ENCODE data around the gene COL8A1. TPM values are rescaled to one million over a fixed set of nuclear protein-coding genes. Genes with fewer than 3 reads are reported as not detected.
A peak's percentile ranks its signal among the peaks of the same experiment; 100 is the strongest.
"Not testable (repeated sequence)": the region's sequence is repeated elsewhere in the genome, so short reads cannot be mapped to it uniquely, and the experiment has no call there.

Gene COL8A1
- total RNA-seq, 2 experiments from 2014 or later, result not detected

- CTCF ChIA-PET, result interaction anchor here (0.7 kb wide), 1 partner anchor 1989 kb away, joined by 3 read pairs; no protein-coding TSS in a partner anchor
- Mint-ChIP-seq H3K4me3 (no peak overlapping the region), H3K27ac (no peak overlapping the region), H3K9me3 (no peaks in the 10 kb centered on the region), H3K4me1 (ENCODE audit: low read depth) (no peaks in the 10 kb centered on the region), H3K27me3 (peaks cover 3% of the 10 kb centered on the region), H3K36me3 (no peaks in the 10 kb centered on the region)
- intact Hi-C loops (cut with micrococcal nuclease), result no loop called here
- DNase-seq, result no peak
- POLR2A ChIA-PET, result no interaction called here
Observed at GRCh38 chr3:99720985-99721632, 82.7 kb downstream of the COL8A1 start.

GRCh38 chr3:99721633-99722007 is 83.2 kb downstream of the COL8A1 start:
- CTCF ChIA-PET, result no interaction called here
- no peak for DNase-seq
- no peaks in the 10 kb centered on the region for H3K4me1 Mint-ChIP-seq (ENCODE audit: low read depth)
- H3K9me3 Mint-ChIP-seq, result no peaks in the 10 kb centered on the region
- H3K4me3 Mint-ChIP-seq, result no peak overlapping the region
- POLR2A ChIA-PET, result no interaction called here
- intact Hi-C loops (cut with micrococcal nuclease), result no loop called here
- H3K36me3 Mint-ChIP-seq, result no peaks in the 10 kb centered on the region
- no peak overlapping the region for H3K27ac Mint-ChIP-seq
- H3K27me3 Mint-ChIP-seq, result peaks cover 3% of the 10 kb centered on the region

GRCh38 chr3:99724276-99724675 is 85.9 kb downstream of the COL8A1 start:
- H3K36me3 Mint-ChIP-seq, result no peaks in the 10 kb centered on the region
- no peak overlapping the region for H3K27ac Mint-ChIP-seq
- POLR2A ChIA-PET, result no interaction called here
- peaks cover 3% of the 10 kb centered on the region for H3K27me3 Mint-ChIP-seq
- H3K4me1 Mint-ChIP-seq (ENCODE audit: low read depth), result no peaks in the 10 kb centered on the region
- no peak overlapping the region for H3K4me3 Mint-ChIP-seq
- CTCF ChIA-PET, result no interaction called here
- H3K9me3 Mint-ChIP-seq, result no peaks in the 10 kb centered on the region
- DNase-seq, result no peak
- intact Hi-C loops (cut with micrococcal nuclease), result no loop called here

GRCh38 chr3:99730870-99731269 is 92.5 kb downstream of the COL8A1 start:
- intact Hi-C loops (cut with micrococcal nuclease), result no loop called here

GRCh38 chr3:99731499-99731898 is 93.1 kb downstream of the COL8A1 start:
- CTCF ChIA-PET, result interaction anchor here (1.4 kb wide), 1 partner anchor 44 kb away, joined by 5 read pairs; no protein-coding TSS in a partner anchor
- H3K27me3 Mint-ChIP-seq, result no peaks in the 10 kb centered on the region
- no peak overlapping the region for H3K4me3 Mint-ChIP-seq
- intact Hi-C loops (cut with micrococcal nuclease), result no loop called here
- no peak overlapping the region for H3K27ac Mint-ChIP-seq
- H3K36me3 Mint-ChIP-seq, result no peaks in the 10 kb centered on the region
- POLR2A ChIA-PET, result no interaction called here
- no peak for DNase-seq
- peaks cover 2% of the 10 kb centered on the region for H3K9me3 Mint-ChIP-seq
- H3K4me1 Mint-ChIP-seq (ENCODE audit: low read depth), result no peaks in the 10 kb centered on the region

More at GRCh38 chr3:99730870-99731269, 92.5 kb downstream of the COL8A1 start:
- Mint-ChIP-seq H3K9me3 (peaks cover 2% of the 10 kb centered on the region), H3K4me1 (ENCODE audit: low read depth) (no peaks in the 10 kb centered on the region), H3K36me3 (no peaks in the 10 kb centered on the region), H3K27me3 (no peaks in the 10 kb centered on the region), H3K27ac (no peak overlapping the region), H3K4me3 (no peak overlapping the region)
- no peak for DNase-seq
- CTCF ChIA-PET, result interaction anchor here (1.4 kb wide), 1 partner anchor 43 kb away, joined by 5 read pairs; no protein-coding TSS in a partner anchor
- POLR2A ChIA-PET, result no interaction called here

GRCh38 chr3:99740371-99740770 is 102.0 kb downstream of the COL8A1 start:
- H3K9me3 Mint-ChIP-seq; H3K4me3 Mint-ChIP-seq; H3K27me3 Mint-ChIP-seq; H3K27ac Mint-ChIP-seq; intact Hi-C loops (cut with micrococcal nuclease); H3K36me3 Mint-ChIP-seq; DNase-seq; POLR2A ChIA-PET; H3K4me1 Mint-ChIP-seq (ENCODE audit: low read depth); CTCF ChIA-PET: not testable (repeated sequence)

- Mint-ChIP-seq H3K9me3 (no peaks in the 10 kb centered on the region), H3K4me1 (ENCODE audit: low read depth) (no peaks in the 10 kb centered on the region), H3K36me3 (no peaks in the 10 kb centered on the region), H3K27ac (no peak overlapping the region), H3K4me3 (no peak overlapping the region), H3K27me3 (peaks cover 5% of the 10 kb centered on the region)
- DNase-seq, result no peak
- CTCF ChIA-PET, result no interaction called here
- POLR2A ChIA-PET, result no interaction called here
- intact Hi-C loops (cut with micrococcal nuclease), result no loop called here
Observed at GRCh38 chr3:99741588-99741987, 103.2 kb downstream of the COL8A1 start.

GRCh38 chr3:99747915-99748314 is 109.5 kb downstream of the COL8A1 start:
- CTCF ChIA-PET, result no interaction called here
- DNase-seq, result no peak
- POLR2A ChIA-PET, result no interaction called here
- Mint-ChIP-seq H3K4me1 (ENCODE audit: low read depth) (no peaks in the 10 kb centered on the region), H3K36me3 (no peaks in the 10 kb centered on the region), H3K9me3 (no peaks in the 10 kb centered on the region), H3K27ac (no peak overlapping the region), H3K4me3 (no peak overlapping the region), H3K27me3 (peaks cover 3% of the 10 kb centered on the region)
- intact Hi-C loops (cut with micrococcal nuclease), result no loop called here

GRCh38 chr3:99751649-99752048 is 113.3 kb downstream of the COL8A1 start:
- ChIA-PET POLR2A (no interaction called here), CTCF (interaction anchor here (1.3 to 3.3 kb wide), 2 partner anchors 253 to 728 kb away, joined by 3 to 13 read pairs; no protein-coding TSS in a partner anchor)
- peaks cover 3% of the 10 kb centered on the region for H3K27me3 Mint-ChIP-seq
- H3K27ac Mint-ChIP-seq, result no peak overlapping the region
- DNase-seq, result no peak
- no peak overlapping the region for H3K4me3 Mint-ChIP-seq
- no peaks in the 10 kb centered on the region for H3K4me1 Mint-ChIP-seq (ENCODE audit: low read depth)
- intact Hi-C loops (cut with micrococcal nuclease), result loop anchor here (5.0 to 10.0 kb wide), 2 partner anchors 107 to 254 kb away; no protein-coding TSS in a partner anchor
- no peaks in the 10 kb centered on the region for H3K36me3 Mint-ChIP-seq
- H3K9me3 Mint-ChIP-seq, result no peaks in the 10 kb centered on the region

- DNase-seq, result peak; percentile 19
Observed at GRCh38 chr3:99753268-99753975, 115.0 kb downstream of the COL8A1 start.

GRCh38 chr3:99755831-99756230 is 117.4 kb downstream of the COL8A1 start:
- ChIA-PET CTCF (no interaction called here), POLR2A (no interaction called here)
- intact Hi-C loops (cut with micrococcal nuclease), result loop anchor here (10.0 kb wide), 1 partner anchor 111 kb away; no protein-coding TSS in a partner anchor
- no peak overlapping the region for H3K27ac Mint-ChIP-seq
- DNase-seq, result no peak
- H3K9me3 Mint-ChIP-seq, result no peaks in the 10 kb centered on the region
- H3K4me3 Mint-ChIP-seq, result no peak overlapping the region
- no peaks in the 10 kb centered on the region for H3K4me1 Mint-ChIP-seq (ENCODE audit: low read depth)
- H3K36me3 Mint-ChIP-seq, result no peaks in the 10 kb centered on the region
- H3K27me3 Mint-ChIP-seq, result peaks cover 3% of the 10 kb centered on the region

More at GRCh38 chr3:99753268-99753975, 115.0 kb downstream of the COL8A1 start:
- ChIA-PET CTCF (interaction anchor here (0.7 to 3.3 kb wide), 5 partner anchors 9 to 936 kb away, joined by 3 to 13 read pairs (median 4); no protein-coding TSS in a partner anchor), POLR2A (no interaction called here)
- no peaks in the 10 kb centered on the region for H3K9me3 Mint-ChIP-seq
- H3K27ac Mint-ChIP-seq, result no peak overlapping the region
- H3K4me1 Mint-ChIP-seq (ENCODE audit: low read depth), result no peaks in the 10 kb centered on the region
- no peak overlapping the region for H3K4me3 Mint-ChIP-seq
- no peaks in the 10 kb centered on the region for H3K36me3 Mint-ChIP-seq
- H3K27me3 Mint-ChIP-seq, result peaks cover 3% of the 10 kb centered on the region
- intact Hi-C loops (cut with micrococcal nuclease), result loop anchor here (1.0 to 10.0 kb wide), 3 partner anchors 109 to 730 kb away; no protein-coding TSS in a partner anchor

- H3K9me3 Mint-ChIP-seq, result no peaks in the 10 kb centered on the region
- no peak overlapping the region for H3K27ac Mint-ChIP-seq
- intact Hi-C loops (cut with micrococcal nuclease), result loop anchor here (10.0 kb wide), 1 partner anchor 113 kb away; no protein-coding TSS in a partner anchor
- ChIA-PET CTCF (no interaction called here), POLR2A (no interaction called here)
- H3K4me3 Mint-ChIP-seq, result no peak overlapping the region
- no peaks in the 10 kb centered on the region for H3K27me3 Mint-ChIP-seq
- H3K4me1 Mint-ChIP-seq (ENCODE audit: low read depth), result no peaks in the 10 kb centered on the region
- no peak for DNase-seq
- no peaks in the 10 kb centered on the region for H3K36me3 Mint-ChIP-seq
Observed at GRCh38 chr3:99757966-99758365, 119.6 kb downstream of the COL8A1 start.
